Erythroblast (primary cell): ENCODE data around the gene RFX2.
"Not testable (repeated sequence)": the region's sequence is repeated elsewhere in the genome, so short reads cannot be mapped to it uniquely, and the experiment has no call there.

Experiments used
- DNase-seq, 2 experiments: peaks; one replicate each; lab custom pipeline; 2025; lab: John Stamatoyannopoulos, UW
- GATA1 ChIP-seq: IDR thresholded peaks from 2 replicates; pipeline ENCODE4 v1.6.1; 2011; ENCODE audit warnings: low read depth, mild to moderate bottlenecking, control low read depth, low read length, moderate library complexity
- POLR2A ChIP-seq: IDR thresholded peaks from 2 replicates; pipeline ENCODE4 v1.6.1; 2011; ENCODE audit warnings: mild to moderate bottlenecking, low read length

Gene RFX2

DNA sequence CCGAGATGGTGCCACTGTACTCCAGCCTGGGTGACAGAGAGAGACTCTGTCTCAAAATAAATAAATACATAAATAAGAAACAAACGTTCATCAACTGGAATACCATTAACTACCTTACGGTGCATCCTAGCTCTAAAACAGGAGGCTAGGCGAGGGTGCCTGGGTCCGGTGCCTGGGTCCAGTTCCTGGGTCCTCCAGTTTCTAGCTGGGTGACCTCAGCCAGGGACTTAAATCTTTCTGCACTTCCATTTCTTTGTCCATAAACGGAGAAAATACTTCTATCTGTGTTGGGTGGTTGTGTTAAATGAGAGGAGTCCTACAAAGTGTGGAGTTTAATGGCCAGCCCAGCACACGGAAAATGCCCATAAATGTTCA, 34.0 kb downstream of the RFX2 start:
- TF ChIP-seq GATA1 (no peak), POLR2A (no peak)
- DNase-seq = no peak

DNA sequence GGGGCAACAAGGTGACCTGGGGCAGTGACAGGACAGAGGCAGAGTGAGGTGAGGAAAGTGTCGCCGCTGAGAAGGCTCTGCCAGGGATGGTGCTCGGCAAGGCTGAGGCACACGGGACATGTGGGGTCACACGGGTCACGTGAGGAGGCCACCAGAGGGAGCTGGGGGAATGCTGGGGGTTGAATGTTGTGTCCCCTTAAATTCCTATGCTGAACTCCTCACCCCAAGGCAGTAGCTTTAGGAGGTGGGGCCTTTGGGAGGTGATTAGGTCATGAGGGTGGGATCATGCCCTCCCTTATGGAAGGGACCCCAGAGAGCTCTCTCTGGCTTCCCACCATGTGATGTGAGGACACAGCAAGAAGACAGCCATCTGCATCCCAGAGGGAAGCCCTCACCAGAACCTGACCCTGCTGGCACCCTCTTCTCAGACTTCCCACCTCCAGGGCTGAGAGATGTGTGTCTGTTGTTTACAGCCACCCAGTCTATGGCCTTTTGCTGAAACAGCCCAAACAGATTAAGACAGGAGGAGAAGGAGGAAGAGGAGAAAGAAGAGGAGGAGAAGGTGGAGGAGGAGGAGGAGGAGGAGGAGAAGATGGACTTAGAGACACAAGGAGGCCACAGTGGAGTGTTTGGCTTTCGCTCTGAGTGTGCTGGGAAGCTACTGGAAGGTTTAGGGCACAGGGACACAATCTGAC, 35.4 kb downstream of the RFX2 start:
- TF ChIP-seq GATA1 = no peak
- no peak for TF ChIP-seq POLR2A

GRCh38 chr19:6073858-6074708, 36.2 kb downstream of the RFX2 start:
- DNase-seq = no peak
- TF ChIP-seq GATA1 = no peak
- TF ChIP-seq POLR2A = no peak

More for the DNA sequence above, 35.4 kb downstream of the RFX2 start:
- DNase-seq = no peak

DNA sequence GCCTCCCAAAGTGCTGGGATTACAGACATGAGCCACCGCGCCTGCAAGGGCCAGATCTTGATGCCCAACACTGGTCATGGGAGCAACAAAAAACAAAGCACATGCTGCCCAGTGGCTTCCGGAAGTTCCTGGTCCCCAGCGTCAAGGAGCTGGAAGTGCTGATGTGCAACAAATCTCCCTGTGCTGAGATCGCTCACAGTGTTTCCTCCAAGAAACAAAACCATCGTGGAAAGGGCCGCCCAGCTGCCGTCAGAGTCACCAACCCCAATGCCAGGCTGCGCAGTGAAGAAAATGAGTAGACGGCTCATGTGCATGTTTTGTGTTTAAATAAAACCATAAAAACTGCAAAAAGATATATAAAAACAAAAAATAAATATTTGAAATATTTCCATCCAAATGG, 37.1 kb downstream of the RFX2 start:
- DNase-seq = not testable (repeated sequence)

DNA sequence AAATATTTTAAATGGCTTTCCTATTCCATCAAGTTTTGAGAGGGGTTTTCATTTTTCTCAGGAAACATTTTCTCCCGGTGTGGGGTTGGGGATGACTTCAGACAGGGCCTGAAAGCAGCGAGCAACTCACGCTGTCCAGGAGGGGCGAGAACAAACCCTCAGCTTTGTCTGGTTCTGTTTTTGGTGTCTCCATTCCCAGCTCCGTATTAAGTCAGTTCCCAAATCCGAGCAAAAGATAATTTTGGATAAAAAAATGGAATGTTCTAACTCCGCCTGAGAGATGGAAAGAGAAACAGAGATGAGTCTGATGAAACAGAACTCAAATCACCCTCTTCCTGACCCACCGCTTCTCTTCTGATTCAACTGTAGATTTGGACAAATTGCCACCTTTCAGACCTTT, 38.4 kb downstream of the RFX2 start:
- TF ChIP-seq POLR2A = no peak
- TF ChIP-seq GATA1 = no peak
- DNase-seq = no peak

DNA sequence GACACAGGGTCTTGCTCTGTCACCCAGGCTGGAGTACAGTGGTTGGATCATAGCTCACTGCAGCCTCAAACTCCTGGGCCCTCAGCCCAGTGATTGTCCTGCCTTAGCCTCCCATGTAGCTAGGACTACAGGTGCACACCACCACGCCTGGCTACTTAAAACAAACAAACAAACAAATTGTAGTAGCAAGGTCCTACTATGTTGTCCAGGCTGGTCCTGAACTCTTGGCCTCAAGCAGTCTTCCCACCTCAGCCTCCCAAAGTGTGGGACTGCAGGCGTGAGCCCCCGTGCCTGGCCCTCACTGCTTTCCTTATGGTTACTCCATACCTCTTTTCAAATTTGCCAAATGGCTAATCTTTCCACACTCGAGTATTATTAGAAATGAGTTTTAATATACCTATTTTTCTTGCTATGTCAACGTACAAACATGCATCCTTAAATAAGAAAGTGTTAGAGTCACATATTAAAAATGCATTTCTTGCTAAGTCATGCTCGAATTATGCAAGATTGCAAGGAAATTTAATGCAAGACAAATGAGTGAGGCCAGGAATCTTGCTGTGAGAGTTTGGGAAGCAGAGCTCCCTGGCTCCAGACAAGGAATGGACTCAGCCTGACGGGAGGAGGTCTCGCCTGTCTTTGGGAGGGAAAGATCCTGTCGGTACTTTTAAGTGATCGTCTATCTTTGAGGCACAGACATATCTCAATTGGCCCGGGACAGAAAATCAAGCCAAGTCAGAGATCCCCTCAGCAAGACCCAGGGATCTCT, 39.4 kb downstream of the RFX2 start:
- no peak for TF ChIP-seq GATA1
- TF ChIP-seq POLR2A = no peak

GRCh38 chr19:6070207-6070681, 40.1 kb downstream of the RFX2 start:
- DNase-seq = no peak
- TF ChIP-seq POLR2A = no peak

More for the DNA sequence above, 39.4 kb downstream of the RFX2 start:
- no peak for DNase-seq

DNA sequence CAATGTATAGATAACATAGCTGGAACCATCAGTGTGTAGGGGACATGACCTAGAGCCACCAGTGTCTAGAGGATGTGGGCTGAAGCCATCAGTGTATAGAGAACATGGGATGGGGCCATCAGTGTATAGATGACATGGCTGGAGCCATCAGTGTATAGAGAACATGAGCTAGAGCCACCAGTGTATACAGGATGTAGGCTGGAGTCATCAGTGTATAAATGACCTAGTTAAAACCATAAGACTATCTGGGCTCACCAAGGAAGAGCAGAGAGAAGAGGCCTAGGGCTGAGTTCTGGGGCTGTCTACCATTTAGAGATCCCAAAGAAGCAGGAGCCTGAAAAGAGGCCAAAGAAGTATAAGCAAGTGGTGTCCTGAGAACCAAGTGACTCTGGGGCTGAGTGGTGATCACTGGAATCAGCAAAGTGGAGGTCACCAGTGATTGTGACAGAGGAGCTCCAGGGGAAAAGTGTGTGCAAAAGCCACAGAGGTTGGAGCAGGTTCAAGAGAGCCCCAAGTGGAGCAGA, 41.0 kb downstream of the RFX2 start:
- TF ChIP-seq GATA1 (no peak), POLR2A (no peak)
- DNase-seq = no peak

GRCh38 chr19:6068711-6069110, 41.6 kb downstream of the RFX2 start:
- no peak for DNase-seq
- TF ChIP-seq GATA1 (no peak), POLR2A (no peak)

DNA sequence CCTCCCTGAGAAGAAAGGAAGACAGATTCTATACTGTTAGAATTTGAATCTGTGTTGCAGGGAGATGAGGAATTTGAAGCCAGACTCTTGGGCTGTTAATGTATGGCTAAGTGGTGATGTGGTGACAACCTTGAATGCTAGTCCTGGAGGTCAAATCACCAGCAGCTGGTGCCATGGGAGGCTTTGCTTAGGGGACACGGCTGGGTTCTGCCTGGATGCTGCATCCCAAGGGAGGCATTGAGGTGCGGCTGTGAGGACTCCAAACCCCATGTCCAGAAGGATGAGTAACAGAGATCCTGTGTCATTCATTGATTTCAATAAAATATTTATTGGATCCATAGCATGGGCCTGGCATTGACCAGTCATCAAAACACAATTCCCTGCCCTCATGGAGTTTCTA, 42.3 kb downstream of the RFX2 start:
- TF ChIP-seq GATA1 (no peak), POLR2A (no peak)
- no peak for DNase-seq

DNA sequence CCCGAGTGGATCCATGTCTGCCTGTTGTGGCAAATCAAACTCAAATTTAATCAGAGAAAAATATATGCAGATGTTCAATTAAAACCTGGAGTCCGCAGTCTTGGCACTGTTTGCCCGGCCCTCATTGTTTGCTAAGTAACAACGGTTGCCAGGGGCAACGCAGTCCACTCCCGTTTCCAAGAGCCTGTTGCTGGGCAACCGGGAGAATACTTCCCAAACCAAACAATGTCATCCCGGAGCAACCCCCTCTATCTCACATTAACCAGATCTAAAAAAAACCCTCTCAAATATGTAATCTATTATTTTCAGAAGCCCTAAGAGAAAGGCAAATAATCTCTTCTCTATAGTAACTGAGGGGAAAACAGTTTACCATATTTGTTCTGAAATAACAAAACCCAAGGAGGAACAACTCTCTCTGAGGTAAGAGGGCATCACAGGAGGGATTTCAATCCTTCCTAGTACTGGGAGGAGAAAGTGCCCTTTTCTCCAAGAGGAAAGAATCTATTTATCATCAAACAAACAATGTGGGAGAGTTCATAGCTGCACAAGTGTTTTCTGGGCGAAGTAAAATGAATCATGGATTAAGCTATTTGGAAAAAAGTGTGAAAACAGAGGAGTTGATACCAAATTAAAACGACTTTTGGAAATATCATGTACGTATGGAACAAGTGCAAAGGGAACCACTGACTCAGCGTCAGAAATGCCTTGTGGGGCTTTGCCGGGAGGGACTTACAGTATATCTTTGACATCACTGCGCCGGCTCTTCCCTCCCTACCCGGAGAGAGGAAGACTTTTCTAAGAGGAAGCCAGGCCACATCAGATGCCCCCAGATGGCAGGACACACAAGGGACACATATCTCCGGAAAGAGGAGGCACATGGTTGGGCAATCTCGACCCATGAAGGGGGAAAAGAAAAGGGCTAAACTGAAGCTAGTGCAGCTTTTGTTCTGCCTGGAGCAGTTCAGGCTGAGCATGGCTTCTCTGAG, 43.3 kb downstream of the RFX2 start:
- DNase-seq = peak in 1 of 2 experiments; percentile 75
- no peak for TF ChIP-seq POLR2A
- TF ChIP-seq GATA1 = no peak

DNA sequence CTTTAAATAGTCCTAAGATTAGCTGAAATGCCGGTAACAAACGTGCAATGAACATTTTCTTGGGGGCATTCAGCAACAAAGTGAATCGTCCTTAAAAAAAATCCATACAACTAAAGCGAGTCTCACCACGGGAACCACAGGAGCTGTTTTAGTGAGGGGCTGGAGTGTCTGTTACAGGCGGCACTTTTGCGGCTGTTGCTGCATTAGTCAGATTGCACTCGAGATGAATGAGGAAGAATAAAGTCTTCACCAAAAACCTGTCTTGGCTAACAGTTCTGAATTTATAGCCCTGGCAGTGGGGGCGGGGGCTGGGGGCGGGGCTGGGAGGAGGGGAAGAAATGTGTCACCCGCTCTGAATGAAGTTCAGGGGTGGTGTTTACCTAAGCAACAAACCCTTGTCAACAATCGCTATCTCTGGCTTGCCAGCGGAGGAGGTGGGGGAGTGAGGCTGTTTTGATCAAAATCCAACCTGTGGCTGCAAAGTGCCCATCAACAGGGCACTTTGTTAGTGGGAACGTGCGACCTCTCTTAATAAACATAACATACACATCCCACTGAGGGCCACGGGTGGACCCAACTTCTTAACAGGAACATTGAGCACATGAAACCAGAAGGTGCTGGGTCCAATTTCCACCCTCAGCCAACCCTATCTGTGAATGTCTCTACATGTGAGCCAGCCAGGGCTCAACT, 44.5 kb downstream of the RFX2 start:
- no peak for TF ChIP-seq GATA1
- peak; percentile 66 for TF ChIP-seq POLR2A
- DNase-seq = peak in 1 of 2 experiments; percentile 52
